SU-DHL-6 (cell line): ENCODE results near the gene NTN3.

Experiments used
- H2AFZ ChIP-seq: fragments of 200-600 bp; sonication (generic); 2 replicates; pipeline ENCODE4 v1.6.1; 2014; ENCODE audit warnings: low read depth, mild to moderate bottlenecking, moderate library complexity, mixed read lengths, antibody characterized with exemption, low read length; ENCODE audit not compliant: severe bottlenecking
- H3F3A ChIP-seq: fragments of 200-600 bp; shearing (Covaris generic); 2 replicates; pipeline ENCODE4 v1.6.0; 2016; ENCODE audit warnings: antibody characterized with exemption, mild to moderate bottlenecking; ENCODE audit not compliant: insufficient read depth
- H3K27ac ChIP-seq: fragments of 200-600 bp; sonication (generic); 2 replicates; pipeline ENCODE4 v1.5.1; 2016; ENCODE audit warnings: low read depth, mild to moderate bottlenecking, low read length, moderate library complexity, mixed read lengths
- H3K27me3 ChIP-seq: fragments of 200-600 bp; sonication (generic), shearing (Covaris generic); 2 replicates; pipeline ENCODE4 v1.6.0; 2014; ENCODE audit warnings: mild to moderate bottlenecking, low read length
- H3K36me3 ChIP-seq: fragments of 200-600 bp; sonication (generic); 2 replicates; pipeline ENCODE4 v1.6.1; 2014; ENCODE audit warnings: mild to moderate bottlenecking, low read length, mixed read lengths
- H3K4me2 ChIP-seq: fragments of 300-600, 200-600 bp; shearing (Covaris generic), sonication (generic); 2 replicates; pipeline ENCODE4 v1.6.0; 2014; ENCODE audit warnings: low read length, low read depth, mild to moderate bottlenecking; ENCODE audit not compliant: poor library complexity, severe bottlenecking
- H3K4me3 ChIP-seq: fragments of 200-600 bp; sonication (generic); 2 replicates; pipeline ENCODE4 v1.5.1; 2014; ENCODE audit warnings: antibody characterized with exemption, low read length, mild to moderate bottlenecking, mixed read lengths; ENCODE audit not compliant: insufficient read depth, poor library complexity, severe bottlenecking
- H3K79me2 ChIP-seq: fragments of 200-600 bp; sonication (generic); 2 replicates; pipeline ENCODE4 v1.6.1; 2014; ENCODE audit warnings: mild to moderate bottlenecking, low read length, moderate library complexity; ENCODE audit not compliant: insufficient read depth
- H3K9ac ChIP-seq: fragments of 200-600 bp; sonication (generic); 2 replicates; pipeline ENCODE4 v1.7.0; 2014; ENCODE audit warnings: mild to moderate bottlenecking, low read length
- H3K9me2 ChIP-seq: fragments of 200-600 bp; sonication (generic); replicated peaks from 2 replicates; pipeline ENCODE4 v1.6.1; 2014; ENCODE audit warnings: low read length; ENCODE audit not compliant: insufficient read depth
- H3K9me3 ChIP-seq: fragments of 200-600 bp; sonication (generic); 2 replicates; pipeline ENCODE4 v1.6.1; 2014; ENCODE audit warnings: low read length, mixed read lengths; ENCODE audit not compliant: insufficient read depth
- H4K20me1 ChIP-seq: fragments of 200-600 bp; sonication (generic); 2 replicates; pipeline ENCODE4 v1.6.1; 2014; ENCODE audit warnings: low read depth, mild to moderate bottlenecking, antibody characterized with exemption, low read length, moderate library complexity, mixed read lengths
- EZH2phosphoT487 ChIP-seq: fragments of 200-600 bp; sonication (generic), shearing (Covaris generic); conservative IDR thresholded peaks from 2 replicates; pipeline ENCODE4 v1.6.1; 2018; ENCODE audit warnings: mild to moderate bottlenecking, antibody characterized with exemption, low read length, moderate library complexity, mixed read lengths
- TF ChIP-seq, protein P1 (sequence below): fragments of 200-600 bp; sonication (generic); IDR thresholded peaks from one replicate; pipeline ENCODE4 v1.5.1; 2017; ENCODE audit warnings: antibody characterized with exemption, mild to moderate bottlenecking, low read length, moderate library complexity; ENCODE audit not compliant: insufficient read depth, poor library complexity, severe bottlenecking

The NTN3 gene

DNA sequence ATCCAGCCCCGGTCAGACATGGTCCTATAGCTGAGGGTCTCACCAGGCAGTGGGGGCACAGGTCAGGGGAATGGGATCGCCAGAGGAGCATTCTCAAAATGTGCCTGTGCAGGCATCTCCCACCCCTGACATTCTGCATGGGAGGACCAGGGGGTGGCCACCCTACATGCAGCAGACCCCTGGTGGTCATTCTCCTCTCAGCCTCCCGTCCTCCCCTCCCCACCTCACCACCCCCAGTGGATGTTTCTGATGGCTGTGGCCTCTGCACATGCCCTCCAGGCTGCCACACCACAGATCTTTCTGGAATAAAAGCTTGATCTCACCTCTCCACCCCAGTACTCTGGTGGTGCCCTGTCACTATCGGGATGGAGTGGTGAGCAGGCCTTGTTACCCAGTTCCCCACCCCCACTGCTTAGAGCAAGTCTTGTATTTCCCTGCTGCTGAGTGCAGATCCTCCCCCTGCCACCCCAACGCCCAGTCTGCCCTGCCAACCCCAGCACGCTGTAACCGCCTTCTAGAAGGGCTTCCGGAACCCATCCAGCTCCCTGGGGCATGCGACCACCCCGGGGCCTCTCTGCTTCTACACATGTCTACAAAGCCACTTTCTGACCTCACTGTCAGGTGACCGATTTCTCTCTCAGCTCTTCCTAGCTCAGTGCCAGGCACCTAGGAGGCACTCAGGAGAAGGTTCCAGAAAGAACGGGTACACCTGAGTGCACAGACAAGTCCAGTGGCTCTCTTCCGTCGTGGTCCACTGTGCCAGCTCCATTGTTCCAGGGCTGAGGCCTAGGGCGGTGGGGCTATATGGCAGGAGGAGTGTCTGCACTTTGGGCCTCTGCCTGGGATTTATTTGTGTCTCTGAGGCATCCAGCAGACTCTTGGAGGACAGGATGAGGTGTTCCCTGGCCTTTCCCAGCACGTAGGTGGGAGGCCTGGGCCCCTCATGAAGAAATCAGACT is 13.1 kb downstream of the NTN3 start:
- Histone ChIP-seq H3K79me2 (no peaks in the 10 kb centered on the region; the same call in 1 of the 2 replicates), H3K4me3 (no peak overlapping the region), H3K27me3 (no peaks in the 10 kb centered on the region), H3K36me3 (no peaks in the 10 kb centered on the region), H3K27ac (no peak overlapping the region), H3F3A (no peaks in the 10 kb centered on the region), H3K4me2 (no peak overlapping the region), H2AFZ (no peak overlapping the region), H3K9me2 (no peaks in the 10 kb centered on the region), H3K9me3 (no peaks in the 10 kb centered on the region), H3K9ac (no peak overlapping the region), H4K20me1 (no peaks in the 10 kb centered on the region)
- no peak for TF ChIP-seq EZH2phosphoT487

- no peak overlapping the region for H3K4me3 ChIP-seq
- H2AFZ ChIP-seq: no peak overlapping the region
- H3K9ac ChIP-seq: no peak overlapping the region
- no peak overlapping the region for H3K4me2 ChIP-seq
- no peaks in the 10 kb centered on the region for H3K9me3 ChIP-seq
- H3K27me3 ChIP-seq: no peaks in the 10 kb centered on the region
- H4K20me1 ChIP-seq: no peaks in the 10 kb centered on the region
- no peaks in the 10 kb centered on the region for H3K9me2 ChIP-seq
- no peaks in the 10 kb centered on the region; the same call in 1 of the 2 replicates for H3K79me2 ChIP-seq
- TF ChIP-seq, protein P1, sequence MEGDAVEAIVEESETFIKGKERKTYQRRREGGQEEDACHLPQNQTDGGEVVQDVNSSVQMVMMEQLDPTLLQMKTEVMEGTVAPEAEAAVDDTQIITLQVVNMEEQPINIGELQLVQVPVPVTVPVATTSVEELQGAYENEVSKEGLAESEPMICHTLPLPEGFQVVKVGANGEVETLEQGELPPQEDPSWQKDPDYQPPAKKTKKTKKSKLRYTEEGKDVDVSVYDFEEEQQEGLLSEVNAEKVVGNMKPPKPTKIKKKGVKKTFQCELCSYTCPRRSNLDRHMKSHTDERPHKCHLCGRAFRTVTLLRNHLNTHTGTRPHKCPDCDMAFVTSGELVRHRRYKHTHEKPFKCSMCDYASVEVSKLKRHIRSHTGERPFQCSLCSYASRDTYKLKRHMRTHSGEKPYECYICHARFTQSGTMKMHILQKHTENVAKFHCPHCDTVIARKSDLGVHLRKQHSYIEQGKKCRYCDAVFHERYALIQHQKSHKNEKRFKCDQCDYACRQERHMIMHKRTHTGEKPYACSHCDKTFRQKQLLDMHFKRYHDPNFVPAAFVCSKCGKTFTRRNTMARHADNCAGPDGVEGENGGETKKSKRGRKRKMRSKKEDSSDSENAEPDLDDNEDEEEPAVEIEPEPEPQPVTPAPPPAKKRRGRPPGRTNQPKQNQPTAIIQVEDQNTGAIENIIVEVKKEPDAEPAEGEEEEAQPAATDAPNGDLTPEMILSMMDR: no peak
- TF ChIP-seq EZH2phosphoT487: no peak
- H3F3A ChIP-seq: no peaks in the 10 kb centered on the region
- no peaks in the 10 kb centered on the region for H3K36me3 ChIP-seq
- H3K27ac ChIP-seq: no peak overlapping the region
These were observed 13.9 kb downstream of the NTN3 start for GRCh38 chr16:2484898-2485508.

DNA sequence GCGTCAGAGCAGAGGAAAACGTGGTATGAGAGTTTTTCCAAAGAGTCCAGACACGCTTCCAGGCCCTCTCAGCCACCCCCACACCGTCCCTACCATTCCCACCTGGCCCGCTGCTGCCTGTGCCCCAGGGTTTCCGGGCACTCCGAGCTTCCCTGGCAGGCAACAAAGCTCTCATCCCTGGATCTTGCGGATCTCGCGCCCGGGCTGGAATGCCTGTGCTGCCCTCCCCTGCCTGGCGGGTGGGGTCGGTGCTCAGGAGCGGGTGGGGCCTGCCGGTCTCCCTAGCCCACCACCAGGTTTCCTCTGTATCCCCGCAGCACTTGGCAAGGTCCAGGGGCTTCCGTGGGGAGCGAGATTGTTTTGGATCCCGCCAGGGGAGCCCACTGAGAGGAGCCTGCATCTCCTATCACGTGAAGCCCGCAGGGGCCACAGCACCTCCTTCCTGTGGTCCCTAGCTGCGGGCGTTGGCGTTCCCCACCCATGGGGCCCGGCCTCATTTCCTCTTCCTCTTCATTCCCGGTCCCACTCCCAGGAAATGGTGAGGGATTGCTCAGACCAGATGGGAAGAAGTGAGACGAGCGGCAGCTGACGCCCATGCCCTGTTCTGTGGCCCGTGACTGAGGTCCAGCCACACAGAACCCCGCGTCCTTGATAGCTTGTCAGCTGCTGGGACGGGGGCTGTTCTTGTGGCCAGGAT is 14.9 kb downstream of the NTN3 start:
- H3K27me3 ChIP-seq: no peaks in the 10 kb centered on the region
- no peak overlapping the region for H2AFZ ChIP-seq
- no peaks in the 10 kb centered on the region for H3F3A ChIP-seq
- H3K9ac ChIP-seq: no peak overlapping the region
- H3K9me3 ChIP-seq: no peaks in the 10 kb centered on the region
- H3K27ac ChIP-seq: no peak overlapping the region
- no peaks in the 10 kb centered on the region for H4K20me1 ChIP-seq
- no peak for TF ChIP-seq EZH2phosphoT487
- TF ChIP-seq, protein P1: no peak
- no peak overlapping the region for H3K4me2 ChIP-seq
- H3K36me3 ChIP-seq: no peaks in the 10 kb centered on the region
- H3K79me2 ChIP-seq: no peaks in the 10 kb centered on the region; the same call in 1 of the 2 replicates
- no peaks in the 10 kb centered on the region for H3K9me2 ChIP-seq
- H3K4me3 ChIP-seq: no peak overlapping the region
